Activated naive CD8-positive, alpha-beta T cell treated with anti-CD3 and anti-CD28 coated beads for 36 hours (primary cell): ENCODE data around the gene S100A8. TPM values are rescaled to one million over a fixed set of nuclear protein-coding genes. Genes with fewer than 3 reads are reported as not detected.

Source experiments
- DNase-seq: peaks from one replicate; pipeline ENCODE4 v3.0.0; 2021
- H3K27ac Mint-ChIP-seq: one replicate; pipeline ENCODE4 v1.8.0; 2022; ENCODE audit warnings: mild to moderate bottlenecking, moderate library complexity, mixed read lengths
- H3K27me3 Mint-ChIP-seq: one replicate; pipeline ENCODE4 v1.8.0; 2022; ENCODE audit warnings: mild to moderate bottlenecking, mixed read lengths
- H3K36me3 Mint-ChIP-seq: one replicate; pipeline ENCODE4 v1.8.0; 2021; ENCODE audit warnings: mild to moderate bottlenecking, mixed read lengths
- H3K4me1 Mint-ChIP-seq: one replicate; pipeline ENCODE4 v1.8.0; 2021; ENCODE audit warnings: mixed read lengths
- H3K4me3 Mint-ChIP-seq: one replicate; pipeline ENCODE4 v1.8.0; 2022; ENCODE audit warnings: mild to moderate bottlenecking, moderate library complexity, mixed read lengths
- H3K9me3 Mint-ChIP-seq: one replicate; pipeline ENCODE4 v1.8.0; 2022; ENCODE audit warnings: mixed read lengths
- total RNA-seq, 2 experiments: library from RNA; stranded (reverse); gene quantifications; one replicate each; pipeline ENCODE4 v1.2.3, GENCODE V29; 2021

The S100A8 gene
- total RNA-seq, 2 experiments from 2014 or later: not detected

DNA sequence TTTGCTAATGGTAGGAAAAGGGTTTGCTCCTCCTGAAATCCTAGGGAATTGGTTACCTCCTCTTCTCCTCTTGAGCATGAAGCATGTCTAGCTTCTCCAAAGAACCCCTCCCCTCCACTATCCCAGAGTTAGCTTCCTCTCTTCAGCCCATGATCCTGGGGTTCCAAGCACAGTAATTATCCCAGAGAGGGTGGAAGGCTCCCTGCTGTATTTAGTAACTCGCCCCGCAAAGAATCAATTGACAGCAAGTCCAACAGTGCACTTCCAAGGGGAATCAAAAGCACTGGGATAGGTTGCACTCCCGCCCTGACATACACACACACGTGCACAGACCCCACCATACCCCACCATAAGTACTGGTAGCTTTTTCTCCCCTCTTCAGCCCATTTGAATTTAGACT lies 3.1 kb downstream of the S100A8 start:
- Mint-ChIP-seq H3K27me3 (peaks cover 8% of the 10 kb centered on the region), H3K4me1 (no peaks in the 10 kb centered on the region), H3K36me3 (no peaks in the 10 kb centered on the region), H3K4me3 (no peak overlapping the region), H3K9me3 (no peaks in the 10 kb centered on the region), H3K27ac (no peak overlapping the region)
- DNase-seq: no peak

DNA sequence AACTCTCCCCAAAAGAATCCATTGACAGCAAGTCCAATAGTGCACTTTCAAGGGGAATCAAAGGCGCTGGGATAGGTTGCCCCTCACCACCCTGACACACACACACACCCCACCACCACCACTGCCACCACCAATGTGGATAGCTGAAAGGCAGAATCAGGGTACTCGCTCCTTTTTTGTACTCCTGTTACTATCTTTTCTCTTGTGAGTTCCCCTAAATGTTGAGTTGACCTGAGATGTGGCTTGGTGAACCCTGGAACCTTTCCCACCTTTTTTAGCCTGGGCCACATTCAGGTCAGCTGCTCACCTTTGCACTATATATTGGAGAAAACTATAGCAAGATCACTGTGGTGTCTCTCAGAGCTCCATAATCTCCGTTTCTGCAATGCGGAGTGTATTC lies 3.9 kb downstream of the S100A8 start:
- H3K4me3 Mint-ChIP-seq: no peak overlapping the region

GRCh38 chr1:153386500-153386901 lies 4.4 kb downstream of the S100A8 start:
- Mint-ChIP-seq H3K4me3 (no peak overlapping the region), H3K27me3 (peaks cover 8% of the 10 kb centered on the region), H3K27ac (no peak overlapping the region), H3K9me3 (peaks cover 2% of the 10 kb centered on the region), H3K4me1 (no peaks in the 10 kb centered on the region), H3K36me3 (no peaks in the 10 kb centered on the region)
- DNase-seq: no peak

More for the DNA sequence above, 3.9 kb downstream of the S100A8 start:
- Mint-ChIP-seq H3K9me3 (peaks cover 2% of the 10 kb centered on the region), H3K36me3 (no peaks in the 10 kb centered on the region), H3K4me1 (no peaks in the 10 kb centered on the region), H3K27me3 (peaks cover 8% of the 10 kb centered on the region), H3K27ac (no peak overlapping the region)
- DNase-seq: no peak

DNA sequence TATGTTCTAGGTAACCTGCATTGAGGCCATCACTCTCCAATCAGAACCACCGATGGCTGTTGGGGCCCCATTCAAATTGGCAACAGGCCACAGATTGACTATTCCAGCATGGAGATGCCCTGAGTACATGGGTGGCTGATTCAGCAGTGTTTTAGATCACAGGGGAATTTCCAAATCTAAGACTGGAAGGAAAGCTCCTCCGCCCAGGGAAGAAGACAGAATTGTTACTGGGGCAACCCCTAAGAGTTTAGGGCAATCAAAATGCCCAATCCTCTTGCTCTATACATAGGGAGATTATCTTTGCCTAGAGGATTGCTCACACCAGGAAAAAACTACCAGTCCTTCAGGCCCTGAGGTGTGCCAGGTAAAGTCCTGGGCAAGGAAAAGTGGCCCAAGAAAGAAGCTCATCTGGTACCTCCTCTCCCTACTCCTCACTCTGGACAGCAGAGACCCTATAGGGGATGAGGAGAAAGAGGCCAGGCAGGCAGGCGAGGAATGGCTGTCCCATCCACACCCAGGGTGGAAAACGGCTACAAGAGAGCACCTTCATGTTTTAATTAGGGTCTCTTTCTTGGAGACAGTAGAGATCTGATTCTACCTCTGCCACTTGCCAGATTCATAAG lies 5.8 kb downstream of the S100A8 start:
- DNase-seq: no peak
- H3K4me3 Mint-ChIP-seq: no peak overlapping the region
- no peak overlapping the region for H3K27ac Mint-ChIP-seq
- peaks cover 8% of the 10 kb centered on the region for H3K27me3 Mint-ChIP-seq
- H3K4me1 Mint-ChIP-seq: no peaks in the 10 kb centered on the region
- H3K9me3 Mint-ChIP-seq: peaks cover 4% of the 10 kb centered on the region
- H3K36me3 Mint-ChIP-seq: no peaks in the 10 kb centered on the region

DNA sequence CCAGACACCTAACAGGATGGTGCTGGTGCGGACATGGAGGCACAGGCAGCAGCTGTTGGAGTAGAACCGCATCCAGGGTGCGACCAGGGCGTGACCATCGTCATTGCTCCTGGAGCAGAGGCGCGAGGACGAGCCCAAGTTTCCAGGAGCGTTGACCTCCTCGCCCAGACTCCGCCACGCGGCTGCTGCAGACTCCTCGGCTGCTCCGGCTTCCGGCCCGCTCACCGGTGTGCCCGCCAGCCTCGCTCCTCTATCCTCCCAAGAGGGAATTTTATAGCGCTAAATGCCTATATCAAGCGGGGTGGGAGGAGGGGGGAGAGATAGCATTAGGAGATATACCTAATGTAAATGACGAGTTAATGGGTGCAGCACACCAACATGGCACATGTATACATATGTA lies 10.2 kb downstream of the S100A8 start:
- no peaks in the 10 kb centered on the region for H3K4me1 Mint-ChIP-seq
- H3K4me3 Mint-ChIP-seq: no peak overlapping the region
- no peak for DNase-seq
- H3K9me3 Mint-ChIP-seq: peaks cover 4% of the 10 kb centered on the region
- H3K36me3 Mint-ChIP-seq: no peaks in the 10 kb centered on the region
- H3K27ac Mint-ChIP-seq: no peak overlapping the region
- H3K27me3 Mint-ChIP-seq: peaks cover 27% of the 10 kb centered on the region

DNA sequence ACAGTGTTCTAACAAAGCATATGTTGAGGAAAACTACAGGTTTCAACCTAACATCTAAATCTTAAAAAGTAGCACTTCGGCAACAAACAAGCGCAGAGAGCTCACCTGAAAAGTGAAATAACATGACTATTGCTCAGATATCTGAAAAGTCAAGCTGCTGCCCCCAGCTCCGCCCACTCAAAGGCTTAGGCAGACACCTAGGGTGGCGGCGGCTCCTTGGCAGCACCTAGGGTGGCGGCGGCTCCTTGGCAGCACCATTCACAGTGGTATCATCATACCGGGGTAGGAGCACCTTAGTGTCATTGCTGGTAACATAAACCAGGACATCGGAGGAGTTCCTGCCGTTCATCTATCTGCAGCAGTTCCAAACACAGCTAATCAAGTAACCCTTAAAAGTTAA lies 11.3 kb downstream of the S100A8 start:
- Mint-ChIP-seq H3K4me3 (no peak overlapping the region), H3K27me3 (peaks cover 25% of the 10 kb centered on the region), H3K9me3 (peaks cover 4% of the 10 kb centered on the region), H3K36me3 (no peaks in the 10 kb centered on the region), H3K27ac (no peak overlapping the region), H3K4me1 (no peaks in the 10 kb centered on the region)
- DNase-seq: no peak

DNA sequence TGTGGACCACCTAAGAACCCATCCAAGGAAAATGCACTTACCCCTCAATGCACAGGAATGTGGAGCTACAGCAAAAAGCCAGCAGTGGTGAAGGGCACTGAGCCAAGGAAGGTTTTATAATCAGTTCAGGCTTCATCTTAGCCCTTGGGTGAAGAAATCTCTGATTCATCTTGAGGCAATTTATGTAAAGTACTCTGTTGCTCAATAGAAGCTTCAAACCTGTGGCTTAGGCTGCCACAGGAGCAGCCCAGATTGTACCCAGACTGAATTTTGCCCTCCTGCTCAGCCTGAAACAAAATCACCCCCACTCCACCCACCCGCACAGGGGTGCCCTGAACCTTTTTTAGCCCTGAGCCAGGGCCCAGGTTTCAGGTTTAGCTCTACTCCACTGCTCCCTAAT lies 15.4 kb downstream of the S100A8 start, which contains the start of gene S100A12:
Gene S100A12, minus strand, starts transcription at position 111 of the 400 bp plus-strand sequence. CDS start 1,029 bp downstream, outside the sequence.
- Mint-ChIP-seq H3K9me3 (no peaks in the 10 kb centered on the region), H3K27ac (no peak within 1 kb of the TSS), H3K4me1 (no peaks in the 10 kb centered on the region), H3K4me3 (no peak within 1 kb of the TSS), H3K36me3 (no peaks in the 10 kb centered on the region), H3K27me3 (peaks cover 29% of the 10 kb centered on the region)
- DNase-seq: no peak

DNA sequence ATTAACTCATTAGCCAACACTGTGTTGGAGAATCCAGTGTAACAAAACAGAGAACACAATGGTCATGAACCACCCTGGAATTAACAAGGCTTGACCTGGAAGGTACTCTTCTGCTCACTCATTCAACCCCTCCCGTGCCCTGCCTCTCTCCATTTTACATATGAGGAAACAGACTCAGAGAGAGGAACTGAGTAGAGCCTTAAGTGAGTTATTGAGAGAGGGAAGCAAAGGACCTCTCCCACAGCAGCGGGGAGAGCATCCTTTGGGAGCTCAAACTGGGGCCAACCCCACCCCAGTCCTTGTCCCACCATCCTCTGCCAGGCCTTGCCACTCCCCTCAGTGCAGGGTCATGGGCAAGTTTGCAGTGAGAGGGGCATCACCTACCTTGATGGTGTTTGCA lies 16.8 kb downstream of the S100A8 start:
- Mint-ChIP-seq H3K27ac (no peak overlapping the region), H3K4me1 (no peaks in the 10 kb centered on the region), H3K4me3 (no peak overlapping the region), H3K9me3 (no peaks in the 10 kb centered on the region), H3K27me3 (peaks cover 23% of the 10 kb centered on the region), H3K36me3 (no peaks in the 10 kb centered on the region)
- no peak for DNase-seq

DNA sequence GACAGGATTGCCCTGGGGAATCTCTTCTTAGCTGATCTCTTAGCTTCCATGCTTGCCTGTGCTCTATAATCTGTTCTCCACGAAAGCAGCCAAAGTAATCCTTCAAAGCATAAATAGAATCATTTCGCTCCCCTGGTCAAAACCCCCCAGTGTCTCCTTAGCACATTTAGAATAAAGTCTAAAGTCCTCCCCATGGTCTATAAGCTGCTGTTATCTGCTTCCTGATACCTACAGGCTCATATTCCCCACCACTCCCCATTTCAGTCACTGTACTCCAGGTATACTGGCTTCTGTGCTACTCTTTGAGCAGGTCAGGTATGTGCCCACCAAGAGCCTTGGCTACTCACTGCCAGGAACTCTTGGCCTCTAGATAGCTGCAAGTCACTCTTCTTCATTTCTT lies 18.3 kb downstream of the S100A8 start:
- DNase-seq: no peak
- Mint-ChIP-seq H3K27ac (no peak overlapping the region), H3K4me1 (no peaks in the 10 kb centered on the region), H3K27me3 (peaks cover 13% of the 10 kb centered on the region), H3K9me3 (no peaks in the 10 kb centered on the region), H3K36me3 (no peaks in the 10 kb centered on the region), H3K4me3 (no peak overlapping the region)

- H3K4me1 Mint-ChIP-seq: no peaks in the 10 kb centered on the region
- no peak overlapping the region for H3K27ac Mint-ChIP-seq
- H3K27me3 Mint-ChIP-seq: peaks cover 4% of the 10 kb centered on the region
- no peaks in the 10 kb centered on the region for H3K36me3 Mint-ChIP-seq
- DNase-seq: no peak
- H3K9me3 Mint-ChIP-seq: no peaks in the 10 kb centered on the region
- no peak overlapping the region for H3K4me3 Mint-ChIP-seq
Measured at GRCh38 chr1:153371231-153371630, 19.6 kb downstream of the S100A8 start.

DNA sequence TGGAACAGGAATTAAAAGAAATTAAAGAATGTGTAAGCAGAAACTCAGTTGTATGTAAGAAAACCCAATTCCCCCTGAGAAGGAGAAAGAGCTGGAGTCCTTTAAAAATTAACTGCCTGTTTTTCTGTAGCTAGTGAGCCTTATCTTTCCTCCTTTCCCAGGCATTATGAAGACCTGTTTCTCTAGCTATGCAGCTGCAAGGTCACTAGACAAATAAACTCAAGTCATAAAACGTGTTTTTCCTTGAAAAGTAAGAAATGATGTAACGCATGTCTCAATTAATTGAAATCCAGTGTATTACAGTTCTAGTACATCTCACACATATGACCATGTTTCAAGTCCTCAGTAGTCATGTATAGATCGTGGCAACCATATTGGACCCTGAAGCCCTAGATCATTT lies 20.7 kb downstream of the S100A8 start:
- Mint-ChIP-seq H3K9me3 (no peaks in the 10 kb centered on the region), H3K4me1 (no peaks in the 10 kb centered on the region), H3K27ac (no peak overlapping the region), H3K4me3 (no peak overlapping the region), H3K27me3 (peaks cover 4% of the 10 kb centered on the region), H3K36me3 (no peaks in the 10 kb centered on the region)
- no peak for DNase-seq

GRCh38 chr1:153368495-153368894 lies 22.4 kb downstream of the S100A8 start:
- H3K36me3 Mint-ChIP-seq: no peaks in the 10 kb centered on the region
- peaks cover 9% of the 10 kb centered on the region for H3K27me3 Mint-ChIP-seq
- H3K4me3 Mint-ChIP-seq: no peak overlapping the region
- H3K9me3 Mint-ChIP-seq: no peaks in the 10 kb centered on the region
- DNase-seq: no peak
- H3K27ac Mint-ChIP-seq: no peak overlapping the region
- H3K4me1 Mint-ChIP-seq: no peaks in the 10 kb centered on the region

GRCh38 chr1:153367090-153367489 lies 23.8 kb downstream of the S100A8 start:
- no peaks in the 10 kb centered on the region for H3K9me3 Mint-ChIP-seq
- H3K27me3 Mint-ChIP-seq: peaks cover 14% of the 10 kb centered on the region
- no peak for DNase-seq
- H3K27ac Mint-ChIP-seq: no peak overlapping the region
- no peaks in the 10 kb centered on the region for H3K36me3 Mint-ChIP-seq
- H3K4me3 Mint-ChIP-seq: no peak overlapping the region
- no peaks in the 10 kb centered on the region for H3K4me1 Mint-ChIP-seq

- Mint-ChIP-seq H3K27ac (no peak overlapping the region), H3K4me1 (no peaks in the 10 kb centered on the region), H3K36me3 (no peaks in the 10 kb centered on the region), H3K9me3 (no peaks in the 10 kb centered on the region), H3K27me3 (peaks cover 14% of the 10 kb centered on the region), H3K4me3 (no peak overlapping the region)
- no peak for DNase-seq
Measured at GRCh38 chr1:153366261-153366660, 24.6 kb downstream of the S100A8 start.

DNA sequence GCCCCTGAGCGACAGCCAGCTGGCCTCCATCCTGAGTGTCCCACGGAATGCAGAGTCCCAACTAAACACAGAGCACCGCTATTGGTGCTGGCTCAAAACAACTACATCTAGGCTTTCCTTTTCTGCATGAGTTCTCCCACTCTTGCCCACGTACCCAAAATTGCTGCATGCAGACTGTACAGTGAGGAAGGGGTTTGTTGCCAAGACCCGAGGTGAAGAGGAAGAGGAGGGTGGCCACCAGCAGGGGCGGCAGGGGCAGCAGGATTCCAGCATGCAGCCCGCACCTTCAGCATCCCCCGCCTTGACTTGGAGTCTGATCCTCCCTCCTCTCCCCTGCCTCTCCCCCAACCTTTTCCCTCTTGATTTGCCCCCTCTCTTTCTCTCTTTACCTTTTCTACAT lies 25.2 kb downstream of the S100A8 start:
- no peak overlapping the region for H3K27ac Mint-ChIP-seq
- no peak for DNase-seq
- no peaks in the 10 kb centered on the region for H3K4me1 Mint-ChIP-seq
- no peaks in the 10 kb centered on the region for H3K9me3 Mint-ChIP-seq
- H3K27me3 Mint-ChIP-seq: peaks cover 11% of the 10 kb centered on the region
- H3K4me3 Mint-ChIP-seq: no peak overlapping the region
- H3K36me3 Mint-ChIP-seq: no peaks in the 10 kb centered on the region

DNA sequence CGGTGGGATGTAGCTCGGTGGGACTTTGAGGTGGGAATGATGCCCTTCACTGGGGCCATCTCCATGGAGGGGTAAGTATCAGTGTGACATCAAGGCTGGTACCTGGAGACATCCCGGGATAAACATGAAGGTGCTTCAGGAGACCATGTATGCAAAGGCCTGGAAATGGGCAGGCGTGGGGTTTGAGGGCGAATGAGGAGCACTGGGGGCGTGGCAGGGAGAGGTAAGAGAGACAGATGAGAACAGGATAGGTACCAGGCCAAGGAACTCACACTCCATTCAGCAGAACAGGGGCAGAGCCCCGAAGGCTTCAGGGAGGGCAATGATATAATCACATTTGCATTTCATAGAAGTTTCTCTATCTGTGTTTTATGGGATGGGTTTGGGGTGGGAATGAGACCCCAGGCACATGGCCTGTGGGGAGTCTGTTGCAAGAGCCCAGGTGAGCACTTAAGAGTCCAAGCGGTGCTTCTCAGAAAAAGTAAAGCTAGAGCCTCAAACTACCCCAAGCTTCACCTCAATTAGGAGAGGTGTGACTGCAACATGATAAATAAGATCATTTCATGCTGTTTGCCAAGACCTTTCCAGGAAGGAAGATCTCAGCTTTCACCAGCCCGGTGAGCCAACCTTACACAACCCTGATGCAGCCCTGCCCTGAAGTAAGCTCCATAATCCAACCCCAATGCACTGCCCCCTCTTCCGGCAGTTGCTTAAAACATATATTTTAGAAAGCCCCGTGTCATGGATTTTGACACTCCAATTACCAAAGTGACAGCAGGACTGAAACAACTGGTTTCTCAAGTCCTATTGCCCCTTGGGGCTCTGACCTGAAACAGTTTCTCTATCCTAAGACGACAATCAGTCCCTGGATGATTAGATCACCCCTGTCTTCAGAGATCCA lies 25.9 kb downstream of the S100A8 start:
- Mint-ChIP-seq H3K27me3 (peaks cover 10% of the 10 kb centered on the region), H3K4me1 (no peaks in the 10 kb centered on the region), H3K36me3 (no peaks in the 10 kb centered on the region), H3K9me3 (no peaks in the 10 kb centered on the region), H3K4me3 (no peak overlapping the region), H3K27ac (no peak overlapping the region)
- no peak for DNase-seq
